HL-60 (cell line): ENCODE data around the gene CCDC40.

Experiments
- DNase-seq, 2 experiments: peaks; one replicate each; pipeline ENCODE4 v3.0.0-alpha.2; 2010 to 2020; ENCODE audit warnings: low read depth in 1 of 2, low spot score in 1 of 2
- H3K27ac ChIP-seq: fragments of 250-450 bp; sonication (Bioruptor Pico); replicated peaks from 2 replicates; pipeline ENCODE4 v1.5.1; 2020; ENCODE audit warnings: mild to moderate bottlenecking, moderate library complexity
- H3K27me3 ChIP-seq: fragments of 250-450 bp; sonication (Bioruptor Pico); 2 replicates; pipeline ENCODE4 v1.5.1; 2021; ENCODE audit warnings: mild to moderate bottlenecking, moderate library complexity; ENCODE audit not compliant: insufficient read depth, poor library complexity, severe bottlenecking
- H3K4me3 ChIP-seq: replicated peaks from 2 replicates; pipeline ENCODE4 v1.5.1; 2011; ENCODE audit warnings: mild to moderate bottlenecking, control low read depth, low read length; ENCODE audit not compliant: insufficient read depth
- GABPA ChIP-seq: IDR thresholded peaks from 2 replicates; pipeline ENCODE4 v1.6.1; 2012; ENCODE audit warnings: low read depth
- POLR2AphosphoS5 ChIP-seq: IDR thresholded peaks from 2 replicates; pipeline ENCODE4 v1.6.1; 2012; ENCODE audit warnings: low read depth
- SPI1 ChIP-seq: IDR thresholded peaks from 2 replicates; pipeline ENCODE4 v1.6.1; 2012; ENCODE audit warnings: low read depth, mild to moderate bottlenecking, borderline replicate concordance
- TF ChIP-seq, protein P1 (sequence below): IDR thresholded peaks from one replicate; pipeline ENCODE4 v1.5.1; 2011; ENCODE audit warnings: low read length, control low read depth, inconsistent platforms; ENCODE audit not compliant: insufficient read depth
- TF ChIP-seq, protein P2 (sequence below): IDR thresholded peaks from 2 replicates; pipeline ENCODE4 v1.6.1; 2012; ENCODE audit warnings: low read depth; ENCODE audit not compliant: insufficient replicate concordance

CCDC40 gene

DNA sequence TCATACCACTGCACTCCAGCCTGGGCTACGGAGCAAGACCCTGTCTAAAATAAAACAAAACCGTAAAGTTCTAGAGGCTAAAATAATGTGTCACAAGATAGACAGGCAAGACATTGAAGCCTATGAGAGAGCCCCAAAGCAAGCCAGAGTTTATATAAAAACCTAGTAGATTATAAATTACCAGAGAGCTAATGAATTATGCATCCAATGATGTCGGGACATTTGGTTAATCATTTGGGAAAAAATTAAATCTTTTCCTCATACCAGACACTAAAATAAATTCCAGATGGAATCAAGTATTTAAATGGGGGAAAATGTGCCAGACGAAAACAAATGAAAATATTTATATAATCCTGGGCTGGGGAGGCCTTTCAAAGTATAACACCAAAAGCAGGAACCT, 24.2 kb downstream of the CCDC40 start:
- TF ChIP-seq SPI1 = no peak
- no peak for DNase-seq
- no peak overlapping the region for H3K4me3 ChIP-seq
- no peak overlapping the region for H3K27ac ChIP-seq
- H3K27me3 ChIP-seq = peaks cover 3% of the 10 kb centered on the region

DNA sequence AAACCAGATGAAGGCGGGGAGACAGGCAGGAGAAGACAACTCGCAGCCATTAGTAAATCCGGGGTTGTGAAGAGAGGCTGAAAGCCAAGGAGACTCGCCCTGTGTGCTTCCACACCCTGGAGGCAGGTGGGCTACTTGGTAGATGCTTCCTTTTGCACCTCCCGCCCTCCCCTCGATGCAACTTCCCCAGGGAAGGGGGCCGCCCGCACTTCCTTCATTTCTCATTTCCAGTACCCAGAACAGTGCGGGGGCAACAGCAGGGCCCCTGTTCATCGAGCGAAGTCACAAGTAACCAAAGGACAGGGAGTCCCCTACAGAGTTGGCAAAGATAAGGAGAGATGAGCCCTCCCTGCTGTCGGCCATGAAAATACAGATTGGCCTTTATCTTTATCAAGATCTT, 25.0 kb downstream of the CCDC40 start:
- no peak overlapping the region for H3K27ac ChIP-seq
- TF ChIP-seq POLR2AphosphoS5 = no peak
- TF ChIP-seq GABPA = no peak
- TF ChIP-seq, protein P1, sequence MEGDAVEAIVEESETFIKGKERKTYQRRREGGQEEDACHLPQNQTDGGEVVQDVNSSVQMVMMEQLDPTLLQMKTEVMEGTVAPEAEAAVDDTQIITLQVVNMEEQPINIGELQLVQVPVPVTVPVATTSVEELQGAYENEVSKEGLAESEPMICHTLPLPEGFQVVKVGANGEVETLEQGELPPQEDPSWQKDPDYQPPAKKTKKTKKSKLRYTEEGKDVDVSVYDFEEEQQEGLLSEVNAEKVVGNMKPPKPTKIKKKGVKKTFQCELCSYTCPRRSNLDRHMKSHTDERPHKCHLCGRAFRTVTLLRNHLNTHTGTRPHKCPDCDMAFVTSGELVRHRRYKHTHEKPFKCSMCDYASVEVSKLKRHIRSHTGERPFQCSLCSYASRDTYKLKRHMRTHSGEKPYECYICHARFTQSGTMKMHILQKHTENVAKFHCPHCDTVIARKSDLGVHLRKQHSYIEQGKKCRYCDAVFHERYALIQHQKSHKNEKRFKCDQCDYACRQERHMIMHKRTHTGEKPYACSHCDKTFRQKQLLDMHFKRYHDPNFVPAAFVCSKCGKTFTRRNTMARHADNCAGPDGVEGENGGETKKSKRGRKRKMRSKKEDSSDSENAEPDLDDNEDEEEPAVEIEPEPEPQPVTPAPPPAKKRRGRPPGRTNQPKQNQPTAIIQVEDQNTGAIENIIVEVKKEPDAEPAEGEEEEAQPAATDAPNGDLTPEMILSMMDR = no peak
- TF ChIP-seq SPI1 = no peak
- peaks cover 3% of the 10 kb centered on the region for H3K27me3 ChIP-seq
- no peak overlapping the region for H3K4me3 ChIP-seq
- no peak for DNase-seq

DNA sequence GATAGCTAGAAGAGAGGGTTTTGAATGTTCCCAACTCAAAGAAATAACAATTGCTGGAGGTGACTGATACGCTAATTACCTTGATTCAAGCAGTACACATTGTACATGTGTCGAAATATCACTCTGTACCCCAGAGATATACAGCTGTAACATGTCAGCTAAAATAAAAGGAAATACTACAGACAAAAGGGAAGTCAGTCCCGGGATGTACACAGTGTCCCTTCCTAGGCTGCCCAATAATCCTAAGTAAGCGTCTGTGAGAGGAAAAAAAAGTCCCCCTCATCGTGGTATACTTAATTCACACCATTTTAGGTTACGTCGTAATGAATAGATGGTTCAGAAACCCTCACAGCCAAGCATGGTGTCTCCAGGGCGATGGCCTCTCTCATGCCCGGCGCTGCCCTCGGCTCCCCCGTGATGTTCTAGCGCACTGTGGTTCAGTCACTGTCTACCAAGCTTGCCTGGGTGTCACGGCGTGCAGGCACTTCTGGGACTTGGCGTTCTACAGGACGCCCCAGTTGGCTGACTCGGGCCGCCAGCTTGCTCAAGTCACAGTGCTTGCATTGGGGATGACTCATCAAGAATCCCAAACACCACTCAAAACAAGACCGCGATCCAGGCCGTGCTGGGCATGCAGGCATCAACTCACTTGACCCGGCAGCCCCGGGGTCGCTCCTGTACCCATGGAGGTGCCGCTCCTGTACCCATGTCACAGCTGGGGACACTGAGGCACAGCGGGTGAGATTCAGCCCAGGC, 27.6 kb downstream of the CCDC40 start:
- Histone ChIP-seq H3K27ac (no peak overlapping the region), H3K27me3 (peaks cover 3% of the 10 kb centered on the region), H3K4me3 (no peak overlapping the region)
- peak; percentile 41 to 61 for DNase-seq
- TF ChIP-seq SPI1 = peak; percentile 55; the same call in 1 of the 2 replicates
- no peak for TF ChIP-seq POLR2AphosphoS5

DNA sequence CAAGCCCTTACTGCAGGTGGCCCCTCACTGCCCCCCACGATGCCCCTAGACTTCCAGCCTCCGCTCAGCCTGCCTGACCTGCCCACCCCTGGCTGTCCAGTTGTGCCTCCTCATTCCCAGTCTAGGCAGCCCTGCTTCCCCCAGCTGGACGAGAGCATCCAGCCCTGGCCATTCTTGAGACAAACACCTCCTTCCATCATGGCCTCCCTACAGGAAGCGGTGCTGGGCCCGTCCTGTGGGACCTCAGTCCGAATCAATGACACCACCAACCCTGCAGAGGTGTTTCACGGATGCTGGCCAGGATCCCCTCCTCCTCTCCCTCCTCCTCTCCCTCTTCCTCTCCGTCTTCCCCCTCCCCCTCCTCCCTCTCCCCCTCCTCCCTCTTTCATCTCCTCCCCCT, 28.3 kb downstream of the CCDC40 start:
- no peak overlapping the region for H3K4me3 ChIP-seq
- DNase-seq = no peak
- H3K27ac ChIP-seq = no peak overlapping the region
- H3K27me3 ChIP-seq = peaks cover 3% of the 10 kb centered on the region
- TF ChIP-seq SPI1 = no peak
- TF ChIP-seq, protein P2, sequence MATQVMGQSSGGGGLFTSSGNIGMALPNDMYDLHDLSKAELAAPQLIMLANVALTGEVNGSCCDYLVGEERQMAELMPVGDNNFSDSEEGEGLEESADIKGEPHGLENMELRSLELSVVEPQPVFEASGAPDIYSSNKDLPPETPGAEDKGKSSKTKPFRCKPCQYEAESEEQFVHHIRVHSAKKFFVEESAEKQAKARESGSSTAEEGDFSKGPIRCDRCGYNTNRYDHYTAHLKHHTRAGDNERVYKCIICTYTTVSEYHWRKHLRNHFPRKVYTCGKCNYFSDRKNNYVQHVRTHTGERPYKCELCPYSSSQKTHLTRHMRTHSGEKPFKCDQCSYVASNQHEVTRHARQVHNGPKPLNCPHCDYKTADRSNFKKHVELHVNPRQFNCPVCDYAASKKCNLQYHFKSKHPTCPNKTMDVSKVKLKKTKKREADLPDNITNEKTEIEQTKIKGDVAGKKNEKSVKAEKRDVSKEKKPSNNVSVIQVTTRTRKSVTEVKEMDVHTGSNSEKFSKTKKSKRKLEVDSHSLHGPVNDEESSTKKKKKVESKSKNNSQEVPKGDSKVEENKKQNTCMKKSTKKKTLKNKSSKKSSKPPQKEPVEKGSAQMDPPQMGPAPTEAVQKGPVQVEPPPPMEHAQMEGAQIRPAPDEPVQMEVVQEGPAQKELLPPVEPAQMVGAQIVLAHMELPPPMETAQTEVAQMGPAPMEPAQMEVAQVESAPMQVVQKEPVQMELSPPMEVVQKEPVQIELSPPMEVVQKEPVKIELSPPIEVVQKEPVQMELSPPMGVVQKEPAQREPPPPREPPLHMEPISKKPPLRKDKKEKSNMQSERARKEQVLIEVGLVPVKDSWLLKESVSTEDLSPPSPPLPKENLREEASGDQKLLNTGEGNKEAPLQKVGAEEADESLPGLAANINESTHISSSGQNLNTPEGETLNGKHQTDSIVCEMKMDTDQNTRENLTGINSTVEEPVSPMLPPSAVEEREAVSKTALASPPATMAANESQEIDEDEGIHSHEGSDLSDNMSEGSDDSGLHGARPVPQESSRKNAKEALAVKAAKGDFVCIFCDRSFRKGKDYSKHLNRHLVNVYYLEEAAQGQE = no peak
- TF ChIP-seq POLR2AphosphoS5 = no peak
- no peak for TF ChIP-seq GABPA
- TF ChIP-seq, protein P1 = no peak

DNA sequence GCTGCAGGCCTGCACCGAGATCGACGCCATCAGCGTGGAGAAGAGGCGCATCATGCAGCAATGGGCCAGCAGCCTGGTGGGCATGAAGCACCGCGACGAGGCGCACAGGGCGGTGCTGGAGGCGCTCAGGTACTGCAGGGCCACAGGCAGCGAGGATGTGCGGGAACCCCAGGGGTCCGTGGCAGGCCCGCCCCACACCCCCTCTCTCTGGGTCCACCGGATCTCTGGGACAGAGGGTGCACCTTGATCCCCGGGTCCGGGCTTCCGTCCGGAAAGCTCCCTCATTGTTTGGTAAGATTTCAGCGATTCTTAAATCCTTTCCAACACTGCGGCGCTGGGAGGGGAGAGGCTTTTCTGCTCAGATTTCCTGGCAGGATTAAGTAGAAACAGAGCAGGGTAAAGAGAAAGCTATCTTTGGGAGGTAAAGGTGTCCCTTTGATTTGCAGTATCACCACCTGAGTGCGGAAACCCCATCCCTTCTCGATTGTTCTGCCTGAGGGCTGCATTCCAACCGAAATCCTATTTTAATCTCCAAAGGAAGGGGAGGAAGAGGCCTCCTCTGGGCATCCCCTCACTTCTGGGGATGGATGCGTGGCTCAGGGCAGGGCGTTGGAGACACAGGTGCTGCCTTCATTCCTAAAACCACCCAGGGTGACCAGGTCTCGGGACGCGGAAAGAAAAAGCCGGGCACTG, 29.2 kb downstream of the CCDC40 start:
- Histone ChIP-seq H3K4me3 (no peak overlapping the region), H3K27ac (no peak overlapping the region), H3K27me3 (peaks cover under 1% of the 10 kb centered on the region)
- TF ChIP-seq POLR2AphosphoS5 (no peak), SPI1 (no peak), GABPA (no peak)
- TF ChIP-seq, protein P1 = no peak
- TF ChIP-seq, protein P2 = no peak
- no peak for DNase-seq
